ENCODE data around the gene BCAS1.
A peak's percentile ranks its signal among the peaks of the same experiment; 100 is the strongest.

GRCh38 chr20:53939572-53940359, 130.6 kb downstream of the BCAS1 start:
- TF ChIP-seq CTCF (IDR thresholded peaks at IDR 0.05) (peak; percentile 82), EZH2 (IDR thresholded peaks at IDR 0.05; ENCODE audit: borderline replicate concordance, insufficient read depth, low read depth, low read length, poor library complexity, severe bottlenecking) (no peak)

Data from B cell (primary cell).